HepG2 (cell line): Measurements from ENCODE around the gene C11orf24. TPM values are rescaled to one million over a fixed set of nuclear protein-coding genes. Genes with fewer than 3 reads are reported as not detected.

Source experiments
- ARNT2 ChIP-seq: sonication (generic); formaldehyde crosslinking; IDR thresholded peaks from 2 replicates; pipeline ENCODE4 v1.8.0; 2022; ENCODE audit warnings: mild to moderate bottlenecking, low read depth, missing genetic modification reagents, moderate library complexity
- GATA4 ChIP-seq: sonication (generic); IDR thresholded peaks from 2 replicates; pipeline ENCODE4 v1.6.1; 2016; ENCODE audit warnings: antibody characterized with exemption, low read depth, borderline replicate concordance
- GLI4 ChIP-seq: sonication (generic); formaldehyde crosslinking; IDR thresholded peaks from 2 replicates; pipeline ENCODE4 v1.5.1; 2020; ENCODE audit warnings: missing genetic modification reagents, mild to moderate bottlenecking, moderate library complexity, borderline replicate concordance
- MAFG ChIP-seq: sonication (generic); formaldehyde crosslinking; IDR thresholded peaks from 2 replicates; pipeline ENCODE4 v1.5.1; 2020; ENCODE audit warnings: mild to moderate bottlenecking, missing genetic modification reagents
- MXI1 ChIP-seq: IDR thresholded peaks from 3 replicates; pipeline ENCODE4 v1.6.1; 2012; ENCODE audit warnings: low read depth, low read length, inconsistent platforms, borderline replicate concordance
- NR2F6 ChIP-seq, 2 experiments: IDR thresholded peaks; 2 replicates each; pipeline ENCODE4 v1.6.1; 2016; ENCODE audit warnings: antibody characterized with exemption in 1 of 2, mild to moderate bottlenecking in 1 of 2
- STAG1 ChIP-seq: sonication (generic); formaldehyde crosslinking; IDR thresholded peaks from 2 replicates; pipeline ENCODE4 v1.4.0; 2020; ENCODE audit warnings: missing genetic modification reagents
- ZBTB1 ChIP-seq: sonication (generic); formaldehyde crosslinking; IDR thresholded peaks from 2 replicates; pipeline ENCODE4 v1.4.0; 2020; ENCODE audit warnings: missing genetic modification reagents, borderline replicate concordance
- ZBTB38 ChIP-seq: sonication (generic); formaldehyde crosslinking; IDR thresholded peaks from 2 replicates; pipeline ENCODE4 v1.5.1; 2020; ENCODE audit warnings: mild to moderate bottlenecking, missing genetic modification reagents
- ZBTB7B ChIP-seq: sonication (generic); formaldehyde crosslinking; IDR thresholded peaks from 2 replicates; pipeline ENCODE4 v1.4.0; 2020; ENCODE audit warnings: missing genetic modification reagents
- ZFP41 ChIP-seq: sonication (generic); formaldehyde crosslinking; IDR thresholded peaks from 2 replicates; pipeline ENCODE4 v1.4.0; 2020; ENCODE audit warnings: mild to moderate bottlenecking, missing genetic modification reagents, borderline replicate concordance
- ZNF563 ChIP-seq: sonication (generic); formaldehyde crosslinking; IDR thresholded peaks from 2 replicates; pipeline ENCODE4 v1.8.0; 2022; ENCODE audit warnings: mild to moderate bottlenecking, moderate library complexity, missing genetic modification reagents
- ZNF670 ChIP-seq: sonication (generic); formaldehyde crosslinking; IDR thresholded peaks from 2 replicates; pipeline ENCODE4 v1.8.0; 2022; ENCODE audit warnings: mild to moderate bottlenecking, missing genetic modification reagents, borderline replicate concordance
- ZNF790 ChIP-seq: sonication (generic); formaldehyde crosslinking; IDR thresholded peaks from 2 replicates; pipeline ENCODE4 v1.8.0; 2022; ENCODE audit warnings: missing genetic modification reagents, mild to moderate bottlenecking, borderline replicate concordance
- ZNF841 ChIP-seq: sonication (generic); formaldehyde crosslinking; IDR thresholded peaks from 2 replicates; pipeline ENCODE4 v1.8.1; 2023; ENCODE audit warnings: missing genetic modification reagents, borderline replicate concordance
- polyA plus RNA-seq, 8 experiments: library from polyadenylated mRNA; depleted of rRNA in 3 of 8; stranded (reverse) in 7 of 8; unstranded in 1 of 8; fragments of >200 nt; fragmentation: Illumina TruSeq in 4 of 8; extraction: Trizol in 4 of 8; gene quantifications; 2 replicates each; pipeline versions ENCODE4 v1.2.1 to v1.2.3, GENCODE V29; 2011 to 2016; ENCODE audit warnings: low read depth in 4 of 8, missing spikeins in 1 of 8, mixed read lengths in 1 of 8; ENCODE audit not compliant: insufficient read depth in 1 of 8
- total RNA-seq, 5 experiments: library from RNA; depleted of rRNA; stranded (reverse); fragments of >200 nt; fragmentation: Illumina TruSeq; extraction: Trizol; gene quantifications; 2 replicates each; pipeline ENCODE4 v1.2.3, GENCODE V29; 2016; ENCODE audit warnings: low read depth in 1 of 5
- TF ChIP-seq, protein P1 (sequence below): sonication (generic); formaldehyde crosslinking; IDR thresholded peaks from 2 replicates; pipeline ENCODE4 v1.9.0; 2022; ENCODE audit warnings: missing genetic modification reagents, mild to moderate bottlenecking, borderline replicate concordance
- TF ChIP-seq, protein P2 (sequence below): sonication (generic); formaldehyde crosslinking; IDR thresholded peaks from 2 replicates; pipeline ENCODE4 v1.8.1; 2022; ENCODE audit warnings: mild to moderate bottlenecking, missing genetic modification reagents
- TF ChIP-seq, protein P3 (sequence below): sonication (generic); formaldehyde crosslinking; IDR thresholded peaks from 2 replicates; pipeline ENCODE4 v1.5.0; 2020; ENCODE audit warnings: mild to moderate bottlenecking, missing genetic modification reagents
- TF ChIP-seq, protein P4 (sequence below): sonication (generic); formaldehyde crosslinking; IDR thresholded peaks from 2 replicates; pipeline ENCODE4 v1.5.1; 2020; ENCODE audit warnings: mild to moderate bottlenecking, missing genetic modification reagents
- TF ChIP-seq, protein P5 (sequence below): sonication (generic); formaldehyde crosslinking; IDR thresholded peaks from 2 replicates; pipeline ENCODE4 v1.4.0; 2020; ENCODE audit warnings: mild to moderate bottlenecking, missing genetic modification reagents

Gene C11orf24
- total and polyA plus RNA-seq, 2 of the 13 experiments (the other 11 are each of a cell fraction or from before 2014, with no cell fraction given) = 52.9 to 55.5 TPM

DNA sequence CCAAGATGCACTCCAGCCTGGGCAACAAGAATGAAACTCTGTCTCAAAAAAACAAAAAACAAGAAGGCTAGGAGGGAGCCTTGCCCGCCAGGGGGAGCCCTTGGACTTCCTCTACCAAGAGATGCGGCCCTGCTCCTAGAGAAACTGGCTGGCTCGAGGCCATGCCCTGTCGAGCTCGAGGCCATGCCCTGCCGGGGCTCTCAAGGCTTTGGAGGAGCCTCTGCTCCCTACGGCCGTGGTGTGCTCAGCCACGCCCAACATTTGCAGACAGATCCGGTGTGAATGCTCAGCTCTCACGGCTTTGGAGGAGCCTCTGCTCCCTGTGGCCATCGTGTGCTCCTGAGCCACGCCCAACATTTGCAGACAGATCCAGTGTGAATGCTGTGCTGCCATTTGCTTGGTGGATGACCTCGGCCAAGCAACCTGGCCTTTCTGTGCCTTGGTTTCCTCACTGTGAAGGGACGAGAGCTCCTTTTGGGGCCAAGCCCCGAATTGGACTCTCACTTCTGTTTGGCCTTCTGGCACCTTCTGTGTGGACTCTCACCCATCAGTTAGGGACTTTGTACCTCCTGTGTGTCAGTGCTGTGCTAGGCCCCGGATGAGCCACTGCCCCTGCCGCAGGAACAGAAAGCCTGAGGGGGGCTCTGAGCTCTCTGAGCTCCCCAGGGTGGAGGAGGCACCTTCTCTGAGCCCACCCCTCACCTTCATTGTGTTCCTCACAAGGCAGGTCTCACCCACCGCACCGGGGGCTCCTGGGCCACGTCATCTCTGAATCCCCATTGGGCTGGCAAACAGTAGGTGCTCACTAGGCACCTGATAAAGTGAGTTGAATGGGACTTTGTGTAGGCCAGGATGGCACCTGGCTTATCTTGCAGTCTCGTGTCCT, 14.1 kb downstream of the C11orf24 start (continued):
- TF ChIP-seq ZNF790 (CRISPR knock-in tag) (peak; percentile 49; the same call in 1 of the 2 replicates), MXI1 (peak; percentile 52; the same call in 1 of the 3 replicates), STAG1 (CRISPR knock-in tag) (peak; percentile 91), ZBTB7B (CRISPR knock-in tag) (no peak), ZNF670 (CRISPR knock-in tag) (no peak), NR2F6 (IDR thresholded peaks at IDR 0.05) (no peak; the same call in 1 of the 2 replicates), NR2F6 (CRISPR knock-in tag; IDR thresholded peaks at IDR 0.05) (peak; percentile 36; the same call in 1 of the 2 replicates), ZNF563 (CRISPR knock-in tag) (peak; percentile 77; the same call in 1 of the 2 replicates), ARNT2 (0 out of 2 replicates have a peak, but pooled peaks have one; percentile 33), ZBTB1 (CRISPR knock-in tag) (no peak), GLI4 (CRISPR knock-in tag) (no peak), GATA4 (no peak), ZBTB38 (CRISPR knock-in tag) (peak; percentile 95), ZFP41 (CRISPR knock-in tag) (no peak; the same call in 1 of the 2 replicates), MAFG (CRISPR knock-in tag) (no peak), ZNF841 (CRISPR knock-in tag) (no peak)
- TF ChIP-seq, protein P1, sequence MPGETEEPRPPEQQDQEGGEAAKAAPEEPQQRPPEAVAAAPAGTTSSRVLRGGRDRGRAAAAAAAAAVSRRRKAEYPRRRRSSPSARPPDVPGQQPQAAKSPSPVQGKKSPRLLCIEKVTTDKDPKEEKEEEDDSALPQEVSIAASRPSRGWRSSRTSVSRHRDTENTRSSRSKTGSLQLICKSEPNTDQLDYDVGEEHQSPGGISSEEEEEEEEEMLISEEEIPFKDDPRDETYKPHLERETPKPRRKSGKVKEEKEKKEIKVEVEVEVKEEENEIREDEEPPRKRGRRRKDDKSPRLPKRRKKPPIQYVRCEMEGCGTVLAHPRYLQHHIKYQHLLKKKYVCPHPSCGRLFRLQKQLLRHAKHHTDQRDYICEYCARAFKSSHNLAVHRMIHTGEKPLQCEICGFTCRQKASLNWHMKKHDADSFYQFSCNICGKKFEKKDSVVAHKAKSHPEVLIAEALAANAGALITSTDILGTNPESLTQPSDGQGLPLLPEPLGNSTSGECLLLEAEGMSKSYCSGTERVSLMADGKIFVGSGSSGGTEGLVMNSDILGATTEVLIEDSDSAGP (CRISPR knock-in tag) = peak; percentile 56; the same call in 1 of the 2 replicates
- TF ChIP-seq, protein P2, sequence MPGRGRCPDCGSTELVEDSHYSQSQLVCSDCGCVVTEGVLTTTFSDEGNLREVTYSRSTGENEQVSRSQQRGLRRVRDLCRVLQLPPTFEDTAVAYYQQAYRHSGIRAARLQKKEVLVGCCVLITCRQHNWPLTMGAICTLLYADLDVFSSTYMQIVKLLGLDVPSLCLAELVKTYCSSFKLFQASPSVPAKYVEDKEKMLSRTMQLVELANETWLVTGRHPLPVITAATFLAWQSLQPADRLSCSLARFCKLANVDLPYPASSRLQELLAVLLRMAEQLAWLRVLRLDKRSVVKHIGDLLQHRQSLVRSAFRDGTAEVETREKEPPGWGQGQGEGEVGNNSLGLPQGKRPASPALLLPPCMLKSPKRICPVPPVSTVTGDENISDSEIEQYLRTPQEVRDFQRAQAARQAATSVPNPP (CRISPR knock-in tag) = no peak
- TF ChIP-seq, protein P3, sequence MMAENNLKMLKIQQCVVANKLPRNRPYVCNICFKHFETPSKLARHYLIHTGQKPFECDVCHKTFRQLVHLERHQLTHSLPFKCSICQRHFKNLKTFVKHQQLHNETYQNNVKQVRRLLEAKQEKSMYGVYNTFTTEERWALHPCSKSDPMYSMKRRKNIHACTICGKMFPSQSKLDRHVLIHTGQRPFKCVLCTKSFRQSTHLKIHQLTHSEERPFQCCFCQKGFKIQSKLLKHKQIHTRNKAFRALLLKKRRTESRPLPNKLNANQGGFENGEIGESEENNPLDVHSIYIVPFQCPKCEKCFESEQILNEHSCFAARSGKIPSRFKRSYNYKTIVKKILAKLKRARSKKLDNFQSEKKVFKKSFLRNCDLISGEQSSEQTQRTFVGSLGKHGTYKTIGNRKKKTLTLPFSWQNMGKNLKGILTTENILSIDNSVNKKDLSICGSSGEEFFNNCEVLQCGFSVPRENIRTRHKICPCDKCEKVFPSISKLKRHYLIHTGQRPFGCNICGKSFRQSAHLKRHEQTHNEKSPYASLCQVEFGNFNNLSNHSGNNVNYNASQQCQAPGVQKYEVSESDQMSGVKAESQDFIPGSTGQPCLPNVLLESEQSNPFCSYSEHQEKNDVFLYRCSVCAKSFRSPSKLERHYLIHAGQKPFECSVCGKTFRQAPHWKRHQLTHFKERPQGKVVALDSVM (CRISPR knock-in tag) = peak; percentile 64; the same call in 1 of the 2 replicates
- TF ChIP-seq, protein P4, sequence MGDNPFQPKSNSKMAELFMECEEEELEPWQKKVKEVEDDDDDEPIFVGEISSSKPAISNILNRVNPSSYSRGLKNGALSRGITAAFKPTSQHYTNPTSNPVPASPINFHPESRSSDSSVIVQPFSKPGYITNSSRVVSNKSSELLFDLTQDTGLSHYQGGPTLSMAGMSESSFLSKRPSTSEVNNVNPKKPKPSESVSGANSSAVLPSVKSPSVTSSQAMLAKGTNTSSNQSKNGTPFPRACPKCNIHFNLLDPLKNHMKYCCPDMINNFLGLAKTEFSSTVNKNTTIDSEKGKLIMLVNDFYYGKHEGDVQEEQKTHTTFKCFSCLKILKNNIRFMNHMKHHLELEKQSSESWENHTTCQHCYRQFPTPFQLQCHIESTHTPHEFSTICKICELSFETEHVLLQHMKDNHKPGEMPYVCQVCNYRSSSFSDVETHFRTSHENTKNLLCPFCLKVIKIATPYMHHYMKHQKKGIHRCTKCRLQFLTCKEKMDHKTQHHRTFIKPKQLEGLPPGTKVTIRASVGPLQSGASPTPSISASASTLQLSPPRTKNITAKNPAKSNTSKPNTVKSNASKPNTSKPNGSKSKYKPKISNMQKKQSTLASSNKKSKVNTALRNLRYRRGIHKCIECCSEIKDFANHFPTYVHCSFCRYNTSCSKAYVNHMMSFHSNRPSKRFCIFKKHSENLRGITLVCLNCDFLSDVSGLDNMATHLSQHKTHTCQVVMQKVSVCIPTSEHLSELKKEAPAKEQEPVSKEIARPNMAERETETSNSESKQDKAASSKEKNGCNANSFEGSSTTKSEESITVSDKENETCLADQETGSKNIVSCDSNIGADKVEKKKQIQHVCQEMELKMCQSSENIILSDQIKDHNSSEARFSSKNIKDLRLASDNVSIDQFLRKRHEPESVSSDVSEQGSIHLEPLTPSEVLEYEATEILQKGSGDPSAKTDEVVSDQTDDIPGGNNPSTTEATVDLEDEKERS = peak; percentile 97
- TF ChIP-seq, protein P5, sequence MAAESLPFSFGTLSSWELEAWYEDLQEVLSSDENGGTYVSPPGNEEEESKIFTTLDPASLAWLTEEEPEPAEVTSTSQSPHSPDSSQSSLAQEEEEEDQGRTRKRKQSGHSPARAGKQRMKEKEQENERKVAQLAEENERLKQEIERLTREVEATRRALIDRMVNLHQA (CRISPR knock-in tag) = no peak
